MM.1S (cell line): ENCODE data around the gene RECQL5.

Experiments
- DNase-seq: peaks from one replicate; pipeline ENCODE4 v3.0.0-alpha.2; 2015
- H2AFZ ChIP-seq: fragments of 300-600 bp; sonication (generic); 2 replicates; pipeline ENCODE4 v1.6.0; 2016; ENCODE audit warnings: antibody characterized with exemption, low read length
- H3F3A ChIP-seq: fragments of 300-600 bp; sonication (generic); 2 replicates; pipeline ENCODE4 v1.6.1; 2016; ENCODE audit warnings: mild to moderate bottlenecking, antibody characterized with exemption, low read length, moderate library complexity, mixed read lengths; ENCODE audit not compliant: insufficient read depth
- H3K27ac ChIP-seq: fragments of 300-600 bp; sonication (generic); 2 replicates; pipeline ENCODE4 v1.5.1; 2016; ENCODE audit warnings: mild to moderate bottlenecking, low read length
- H3K27me3 ChIP-seq: fragments of 300-600 bp; sonication (generic); replicated peaks from 2 replicates; pipeline ENCODE4 v1.6.0; 2016; ENCODE audit warnings: low read length; ENCODE audit not compliant: insufficient read depth
- H3K36me3 ChIP-seq: fragments of 300-600 bp; sonication (generic); replicated peaks from 2 replicates; pipeline ENCODE4 v1.6.1; 2016; ENCODE audit warnings: mild to moderate bottlenecking, low read length, mixed read lengths; ENCODE audit not compliant: insufficient read depth
- H3K4me1 ChIP-seq: fragments of 300-600 bp; sonication (generic); 2 replicates; pipeline ENCODE4 v1.6.1; 2016; ENCODE audit warnings: low read length, mixed read lengths
- H3K4me2 ChIP-seq: fragments of 300-600 bp; sonication (generic); 2 replicates; pipeline ENCODE4 v1.6.0; 2016; ENCODE audit warnings: low read depth, low read length
- H3K4me3 ChIP-seq: fragments of 300-600 bp; sonication (generic); 2 replicates; pipeline ENCODE4 v1.5.1; 2016; ENCODE audit warnings: low read length, mixed read lengths
- H3K79me2 ChIP-seq: fragments of 300-600 bp; sonication (generic); 2 replicates; pipeline ENCODE4 v1.6.1; 2016; ENCODE audit warnings: mixed run types, low read length, mixed read lengths
- H3K9ac ChIP-seq: fragments of 300-600 bp; sonication (generic); 2 replicates; pipeline ENCODE4 v1.6.1; 2016; ENCODE audit warnings: low read length, mixed read lengths
- H3K9me2 ChIP-seq: fragments of 300-600 bp; sonication (generic); replicated peaks from 2 replicates; pipeline ENCODE4 v1.6.1; 2016; ENCODE audit warnings: mild to moderate bottlenecking, low read length, mixed read lengths; ENCODE audit not compliant: insufficient read depth
- H3K9me3 ChIP-seq: fragments of 300-600 bp; sonication (generic); replicated peaks from 2 replicates; pipeline ENCODE4 v1.6.1; 2016; ENCODE audit warnings: mild to moderate bottlenecking, low read length, mixed read lengths; ENCODE audit not compliant: insufficient read depth
- H4K20me1 ChIP-seq: fragments of 300-600 bp; sonication (generic); 2 replicates; pipeline ENCODE4 v1.6.1; 2016; ENCODE audit warnings: mild to moderate bottlenecking, low read length, moderate library complexity, mixed read lengths; ENCODE audit not compliant: insufficient read depth
- EZH2 ChIP-seq: fragments of 300-600 bp; sonication (generic); optimal IDR thresholded peaks from 2 replicates; pipeline ENCODE3; 2017; ENCODE audit warnings: low read depth, mild to moderate bottlenecking, antibody characterized with exemption, low read length, mixed read lengths
- EZH2phosphoT487 ChIP-seq: fragments of 300-600 bp; sonication (generic); IDR thresholded peaks from 2 replicates; pipeline ENCODE4 v1.6.1; 2018; ENCODE audit warnings: antibody characterized with exemption, low read length
- TF ChIP-seq, protein P1 (sequence below): fragments of 300-600 bp; sonication (generic); IDR thresholded peaks from 2 replicates; pipeline ENCODE4 v1.5.1; 2016; ENCODE audit warnings: antibody characterized with exemption, low read length, mixed read lengths

The RECQL5 gene

DNA sequence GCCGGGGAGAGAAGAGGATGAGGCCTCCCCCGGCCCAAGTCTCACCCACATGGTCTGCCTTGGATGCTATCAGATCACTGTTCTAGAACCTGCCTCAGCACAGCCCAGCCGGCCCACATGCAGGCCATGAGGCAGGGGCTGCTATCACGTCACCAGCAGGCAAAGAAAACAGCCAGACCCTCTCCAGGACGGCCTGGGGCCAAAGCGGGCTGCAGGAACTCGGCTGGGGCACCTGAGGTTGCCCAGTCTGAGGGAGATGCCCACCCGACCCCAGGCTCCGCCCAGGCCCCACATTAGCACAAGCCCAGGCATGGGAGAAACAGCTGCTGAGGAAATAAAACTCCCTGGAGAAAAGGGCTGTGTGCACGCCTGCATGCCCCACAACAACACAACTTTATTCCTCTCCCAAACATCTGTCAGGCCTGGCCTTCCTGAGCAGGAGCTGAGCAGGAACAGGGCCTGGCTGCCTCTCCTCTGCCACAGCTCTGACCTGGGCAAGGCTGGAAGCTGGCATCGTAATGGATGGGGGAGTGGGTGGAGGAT, 40.4 kb downstream of the RECQL5 start:
- DNase-seq = no peak

DNA sequence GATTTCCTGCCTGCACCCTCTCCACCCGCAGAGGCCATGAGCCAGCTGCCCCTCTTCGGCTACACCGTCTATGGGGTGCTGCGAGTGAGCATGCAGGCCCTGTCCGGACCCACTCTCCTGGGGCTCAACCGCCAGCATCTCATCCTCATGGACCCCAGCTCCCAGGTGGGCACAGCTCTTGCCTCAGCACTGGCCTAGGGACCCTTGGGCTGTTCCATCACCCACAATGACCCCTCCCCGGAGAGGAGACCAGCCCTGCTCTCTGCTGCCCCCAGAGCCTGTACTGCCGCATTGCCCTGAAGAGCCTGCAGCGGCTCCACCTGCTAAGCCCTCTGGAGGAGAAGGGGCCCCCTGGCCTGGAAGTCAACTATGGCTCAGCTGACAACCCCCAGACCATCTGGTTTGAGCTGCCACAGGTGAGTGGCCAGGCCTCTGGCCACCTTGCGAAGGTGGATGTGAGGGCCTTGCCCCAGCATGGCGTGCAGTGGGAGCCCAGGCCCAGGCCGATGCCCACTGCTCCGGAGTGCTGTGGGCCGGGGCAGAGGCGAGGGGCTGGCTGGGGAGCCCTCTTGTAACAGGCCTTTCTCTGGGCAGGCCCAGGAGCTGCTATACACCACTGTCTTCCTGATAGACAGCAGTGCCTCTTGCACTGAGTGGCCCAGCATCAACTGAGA, 41.0 kb downstream of the RECQL5 start:
- H4K20me1 ChIP-seq = no peaks in the 10 kb centered on the region
- TF ChIP-seq EZH2 = no peak
- TF ChIP-seq, protein P1, sequence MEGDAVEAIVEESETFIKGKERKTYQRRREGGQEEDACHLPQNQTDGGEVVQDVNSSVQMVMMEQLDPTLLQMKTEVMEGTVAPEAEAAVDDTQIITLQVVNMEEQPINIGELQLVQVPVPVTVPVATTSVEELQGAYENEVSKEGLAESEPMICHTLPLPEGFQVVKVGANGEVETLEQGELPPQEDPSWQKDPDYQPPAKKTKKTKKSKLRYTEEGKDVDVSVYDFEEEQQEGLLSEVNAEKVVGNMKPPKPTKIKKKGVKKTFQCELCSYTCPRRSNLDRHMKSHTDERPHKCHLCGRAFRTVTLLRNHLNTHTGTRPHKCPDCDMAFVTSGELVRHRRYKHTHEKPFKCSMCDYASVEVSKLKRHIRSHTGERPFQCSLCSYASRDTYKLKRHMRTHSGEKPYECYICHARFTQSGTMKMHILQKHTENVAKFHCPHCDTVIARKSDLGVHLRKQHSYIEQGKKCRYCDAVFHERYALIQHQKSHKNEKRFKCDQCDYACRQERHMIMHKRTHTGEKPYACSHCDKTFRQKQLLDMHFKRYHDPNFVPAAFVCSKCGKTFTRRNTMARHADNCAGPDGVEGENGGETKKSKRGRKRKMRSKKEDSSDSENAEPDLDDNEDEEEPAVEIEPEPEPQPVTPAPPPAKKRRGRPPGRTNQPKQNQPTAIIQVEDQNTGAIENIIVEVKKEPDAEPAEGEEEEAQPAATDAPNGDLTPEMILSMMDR = peak; percentile 56
- no peaks in the 10 kb centered on the region for H3K9me2 ChIP-seq
- H3K4me3 ChIP-seq = no peak overlapping the region
- H3F3A ChIP-seq = no peaks in the 10 kb centered on the region
- no peaks in the 10 kb centered on the region for H3K79me2 ChIP-seq
- no peak overlapping the region for H2AFZ ChIP-seq
- H3K9me3 ChIP-seq = no peaks in the 10 kb centered on the region
- no peaks in the 10 kb centered on the region for H3K4me1 ChIP-seq
- H3K27ac ChIP-seq = no peak overlapping the region
- peaks cover 16% of the 10 kb centered on the region for H3K27me3 ChIP-seq
- no peak overlapping the region for H3K4me2 ChIP-seq
- H3K9ac ChIP-seq = no peak overlapping the region
- peak; percentile 33 for DNase-seq
- no peaks in the 10 kb centered on the region for H3K36me3 ChIP-seq

More for the DNA sequence above, 40.4 kb downstream of the RECQL5 start:
- no peaks in the 10 kb centered on the region for H3F3A ChIP-seq
- H3K9me3 ChIP-seq = no peaks in the 10 kb centered on the region
- no peak overlapping the region for H3K9ac ChIP-seq
- no peaks in the 10 kb centered on the region for H4K20me1 ChIP-seq
- no peaks in the 10 kb centered on the region for H3K4me1 ChIP-seq
- no peaks in the 10 kb centered on the region for H3K79me2 ChIP-seq
- H3K9me2 ChIP-seq = no peaks in the 10 kb centered on the region
- no peaks in the 10 kb centered on the region for H3K36me3 ChIP-seq
- peaks cover 10% of the 10 kb centered on the region for H3K27me3 ChIP-seq
- no peak overlapping the region for H3K27ac ChIP-seq
- H3K4me3 ChIP-seq = no peak overlapping the region
- H2AFZ ChIP-seq = no peak overlapping the region
- H3K4me2 ChIP-seq = no peak overlapping the region
- TF ChIP-seq EZH2phosphoT487 (no peak), EZH2 (no peak)
- TF ChIP-seq, protein P1 = no peak

DNA sequence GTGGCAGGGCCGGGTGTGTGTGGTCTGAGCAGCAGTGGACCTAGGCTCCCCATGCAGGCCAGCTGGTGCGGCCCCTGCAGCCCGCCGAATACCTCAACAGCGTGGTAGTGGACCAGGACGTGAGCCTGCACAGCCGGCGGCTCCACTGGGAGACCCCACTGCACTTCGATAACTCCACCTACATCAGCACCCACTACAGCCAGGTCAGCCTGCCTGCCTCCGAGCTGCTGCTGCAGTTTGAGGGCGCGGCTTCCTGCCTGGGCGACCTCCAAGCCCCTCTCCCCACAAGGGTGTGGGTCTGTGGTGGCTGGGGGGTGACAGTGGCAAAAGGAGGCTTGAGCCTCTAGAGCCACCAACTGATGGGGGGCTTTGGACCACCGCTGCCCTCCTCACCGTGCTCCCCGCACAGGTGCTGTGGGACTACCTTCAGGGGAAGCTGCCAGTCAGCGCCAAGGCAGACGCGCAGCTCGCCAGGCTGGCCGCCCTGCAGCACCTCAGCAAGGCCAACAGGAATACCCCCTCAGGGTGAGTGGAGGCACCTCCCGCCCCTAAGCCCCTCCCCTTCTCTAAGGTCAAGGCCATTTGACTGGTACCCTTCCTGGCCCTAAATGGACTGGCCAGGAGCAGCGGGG, 42.1 kb downstream of the RECQL5 start:
- H3K9ac ChIP-seq = no peak overlapping the region
- H3K27ac ChIP-seq = no peak overlapping the region
- no peaks in the 10 kb centered on the region for H3K79me2 ChIP-seq
- no peaks in the 10 kb centered on the region for H3K9me3 ChIP-seq
- H3K36me3 ChIP-seq = no peaks in the 10 kb centered on the region
- H2AFZ ChIP-seq = no peak overlapping the region
- TF ChIP-seq, protein P1 = no peak
- TF ChIP-seq EZH2 (no peak), EZH2phosphoT487 (no peak)
- peaks cover 27% of the 10 kb centered on the region for H3K27me3 ChIP-seq
- no peak for DNase-seq
- H3K4me2 ChIP-seq = no peak overlapping the region
- no peaks in the 10 kb centered on the region for H3K9me2 ChIP-seq
- H3F3A ChIP-seq = no peaks in the 10 kb centered on the region
- H3K4me3 ChIP-seq = no peak overlapping the region
- H4K20me1 ChIP-seq = no peaks in the 10 kb centered on the region
- no peaks in the 10 kb centered on the region for H3K4me1 ChIP-seq
